ENCODE data around the gene TH. TPM values are rescaled to one million over a fixed set of nuclear protein-coding genes. Genes with fewer than 3 reads are reported as not detected.
"Not testable (repeated sequence)": the region's sequence is repeated elsewhere in the genome, so short reads cannot be mapped to it uniquely, and the experiment has no call there.

The TH gene
- polyA plus RNA-seq, 3 donors, result not detected

- H3K27ac Mint-ChIP-seq, result no peak overlapping the region
- Histone ChIP-seq H3K79me2 (ENCODE audit: insufficient read depth, low read length) (no peaks in the 10 kb centered on the region), H3K36me3 (replicated peaks in 1 of 2; ENCODE audit: control insufficient read depth in 1 of 2, insufficient read depth in 2 of 2, low read length in 2 of 2) (no peaks in the 10 kb centered on the region), H3K4me3 (replicated peaks in 1 of 3; ENCODE audit: low read depth in 2 of 3, low read length in 3 of 3) (no peak overlapping the region), H3K9me3 (replicated peaks in 1 of 2; ENCODE audit: control insufficient read depth in 1 of 2, insufficient read depth in 1 of 2, low read length in 2 of 2) (no peaks in the 10 kb centered on the region), H3K4me2 (replicated peaks; ENCODE audit: extremely low read depth, low read length, poor library complexity, severe bottlenecking) (no peak overlapping the region), H4K20me1 (ENCODE audit: insufficient read depth, low read length) (no peaks in the 10 kb centered on the region), H2AFZ (ENCODE audit: insufficient read depth, low read depth, low read length, poor library complexity, severe bottlenecking) (no peak overlapping the region), H3K27me3 (ENCODE audit: control insufficient read depth in 2 of 2, insufficient read depth in 2 of 2, low read length in 2 of 2) (peaks cover 0 to 5% of the 10 kb centered on the region in 2 donors), H3K4me1 (ENCODE audit: control insufficient read depth in 1 of 2, insufficient read depth in 2 of 2, low read length in 2 of 2) (peaks cover 22 to 33% of the 10 kb centered on the region in 2 donors), H3K9ac (ENCODE audit: insufficient read depth, low read length, poor library complexity, severe bottlenecking) (no peak overlapping the region), H3K27ac (ENCODE audit: low read depth in 1 of 2, low read length in 2 of 2) (no peak overlapping the region)
- peaks cover 21% of the 10 kb centered on the region for H3K4me1 Mint-ChIP-seq
- no peaks in the 10 kb centered on the region for H3K36me3 Mint-ChIP-seq
- TF ChIP-seq CTCF (IDR thresholded peaks at IDR 0.05), result peak; percentile 99
- peak; percentile 17 to 44 (median 33) for DNase-seq
- peak overlapping the region in 1 of 2 donors; percentile 42 for H3K4me3 Mint-ChIP-seq
- intact Hi-C loops (cut with micrococcal nuclease), result loop anchor here (5.0 to 10.0 kb wide), 2 partner anchors 102 to 330 kb away; no protein-coding TSS in a partner anchor
- peaks cover 13 to 20% (median 17%) of the 10 kb centered on the region in 3 donors for H3K27me3 Mint-ChIP-seq (ENCODE audit: low read depth in 3 of 3)
- peaks cover 0 to 3% (median 0%) of the 10 kb centered on the region in 7 donors for H3K9me3 Mint-ChIP-seq
- WGBS (ENCODE audit: insufficient coverage), result 43% methylated on average over 18 of the region's 24 CpGs
These were observed 23.5 kb upstream of the TH start for GRCh38 chr11:2194877-2195755.

- not testable (repeated sequence) for H3K9me3 ChIP-seq (replicated peaks in 1 of 2; ENCODE audit: control insufficient read depth in 1 of 2, insufficient read depth in 1 of 2, low read length in 2 of 2); H3K79me2 ChIP-seq (ENCODE audit: insufficient read depth, low read length); H3K36me3 Mint-ChIP-seq; H2AFZ ChIP-seq (ENCODE audit: insufficient read depth, low read depth, low read length, poor library complexity, severe bottlenecking); H3K4me3 ChIP-seq (replicated peaks in 1 of 3; ENCODE audit: low read depth in 2 of 3, low read length in 3 of 3); H3K27ac ChIP-seq (ENCODE audit: low read depth in 1 of 2, low read length in 2 of 2); H3K4me2 ChIP-seq (replicated peaks; ENCODE audit: extremely low read depth, low read length, poor library complexity, severe bottlenecking); H3K27me3 ChIP-seq (ENCODE audit: control insufficient read depth in 2 of 2, insufficient read depth in 2 of 2, low read length in 2 of 2); H3K9me3 Mint-ChIP-seq; H3K36me3 ChIP-seq (replicated peaks in 1 of 2; ENCODE audit: control insufficient read depth in 1 of 2, insufficient read depth in 2 of 2, low read length in 2 of 2); H3K4me3 Mint-ChIP-seq; DNase-seq; H4K20me1 ChIP-seq (ENCODE audit: insufficient read depth, low read length); H3K9ac ChIP-seq (ENCODE audit: insufficient read depth, low read length, poor library complexity, severe bottlenecking)
- WGBS (ENCODE audit: insufficient coverage), result 80% methylated on average over 12 of the region's 20 CpGs
- intact Hi-C loops (cut with micrococcal nuclease), result loop anchor here (10.0 kb wide), 1 partner anchor 331 kb away; no protein-coding TSS in a partner anchor
- H3K4me1 ChIP-seq (ENCODE audit: control insufficient read depth in 1 of 2, insufficient read depth in 2 of 2, low read length in 2 of 2), result peaks cover 22 to 34% of the 10 kb centered on the region in 2 donors
- Mint-ChIP-seq H3K27ac (peak overlapping the region in 1 of 7 donors; percentile 57), H3K4me1 (peaks cover 21% of the 10 kb centered on the region), H3K27me3 (ENCODE audit: low read depth in 3 of 3) (peaks cover 16 to 18% (median 17%) of the 10 kb centered on the region in 3 donors)
These were observed 22.4 kb upstream of the TH start for GRCh38 chr11:2193888-2194595.
